ENCODE data around the gene MYO15A.

The MYO15A gene, protein sequence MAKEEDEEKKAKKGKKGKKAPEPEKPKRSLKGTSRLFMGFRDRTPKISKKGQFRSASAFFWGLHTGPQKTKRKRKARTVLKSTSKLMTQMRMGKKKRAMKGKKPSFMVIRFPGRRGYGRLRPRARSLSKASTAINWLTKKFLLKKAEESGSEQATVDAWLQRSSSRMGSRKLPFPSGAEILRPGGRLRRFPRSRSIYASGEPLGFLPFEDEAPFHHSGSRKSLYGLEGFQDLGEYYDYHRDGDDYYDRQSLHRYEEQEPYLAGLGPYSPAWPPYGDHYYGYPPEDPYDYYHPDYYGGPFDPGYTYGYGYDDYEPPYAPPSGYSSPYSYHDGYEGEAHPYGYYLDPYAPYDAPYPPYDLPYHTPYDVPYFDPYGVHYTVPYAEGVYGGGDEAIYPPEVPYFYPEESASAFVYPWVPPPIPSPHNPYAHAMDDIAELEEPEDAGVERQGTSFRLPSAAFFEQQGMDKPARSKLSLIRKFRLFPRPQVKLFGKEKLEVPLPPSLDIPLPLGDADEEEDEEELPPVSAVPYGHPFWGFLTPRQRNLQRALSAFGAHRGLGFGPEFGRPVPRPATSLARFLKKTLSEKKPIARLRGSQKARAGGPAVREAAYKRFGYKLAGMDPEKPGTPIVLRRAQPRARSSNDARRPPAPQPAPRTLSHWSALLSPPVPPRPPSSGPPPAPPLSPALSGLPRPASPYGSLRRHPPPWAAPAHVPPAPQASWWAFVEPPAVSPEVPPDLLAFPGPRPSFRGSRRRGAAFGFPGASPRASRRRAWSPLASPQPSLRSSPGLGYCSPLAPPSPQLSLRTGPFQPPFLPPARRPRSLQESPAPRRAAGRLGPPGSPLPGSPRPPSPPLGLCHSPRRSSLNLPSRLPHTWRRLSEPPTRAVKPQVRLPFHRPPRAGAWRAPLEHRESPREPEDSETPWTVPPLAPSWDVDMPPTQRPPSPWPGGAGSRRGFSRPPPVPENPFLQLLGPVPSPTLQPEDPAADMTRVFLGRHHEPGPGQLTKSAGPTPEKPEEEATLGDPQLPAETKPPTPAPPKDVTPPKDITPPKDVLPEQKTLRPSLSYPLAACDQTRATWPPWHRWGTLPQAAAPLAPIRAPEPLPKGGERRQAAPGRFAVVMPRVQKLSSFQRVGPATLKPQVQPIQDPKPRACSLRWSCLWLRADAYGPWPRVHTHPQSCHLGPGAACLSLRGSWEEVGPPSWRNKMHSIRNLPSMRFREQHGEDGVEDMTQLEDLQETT (N-terminal part only)

DNA sequence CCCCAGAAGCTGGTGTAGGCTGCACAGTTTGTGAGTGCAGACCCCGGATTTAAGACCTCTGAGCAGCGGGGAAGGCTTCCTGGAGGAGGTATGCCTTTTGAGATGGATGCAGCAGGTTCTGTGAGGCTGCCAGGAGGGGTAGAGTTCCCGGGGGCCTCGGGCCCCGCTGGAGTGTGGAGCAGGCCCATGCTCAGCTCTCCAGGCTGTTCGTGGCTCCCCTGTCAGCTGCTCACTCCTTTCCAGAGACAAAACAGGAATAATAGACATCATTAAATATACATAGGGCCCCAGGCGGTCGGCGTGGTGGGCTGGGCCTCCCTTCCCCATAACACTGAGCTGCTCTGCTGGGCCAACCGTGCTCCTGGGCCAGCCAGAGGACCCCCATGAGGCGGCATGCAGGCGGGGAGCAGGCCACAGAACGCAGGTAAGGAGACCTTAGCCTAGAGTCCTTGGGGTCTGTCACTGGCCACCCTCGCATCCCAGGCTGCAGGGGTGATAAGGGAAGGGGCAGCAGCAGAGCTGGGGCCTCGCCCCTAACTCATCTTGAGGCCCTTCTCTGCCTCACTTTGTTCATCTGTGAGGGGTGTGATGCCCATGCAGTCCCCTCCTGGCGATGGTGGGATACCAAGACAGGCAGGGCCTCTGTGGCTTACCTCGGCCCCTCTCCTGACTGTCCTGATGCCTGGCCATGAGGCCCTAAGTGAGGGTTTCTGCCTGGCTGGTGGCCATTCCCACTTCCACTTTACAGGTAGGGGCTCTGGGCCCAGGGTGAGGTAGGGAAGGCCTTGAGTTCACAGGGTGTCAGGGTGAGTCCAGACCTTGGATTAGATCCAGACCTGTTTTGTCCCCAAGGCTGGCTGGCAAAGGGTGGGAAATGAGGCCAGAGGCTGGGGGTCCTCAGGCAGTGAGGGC, at the start of gene MYO15A:
TSS of gene MYO15A (plus strand) at position 356 of the 912 bp plus-strand sequence. CDS start 10,045 bp downstream, outside the sequence.
- DNase-seq: peak; percentile 70

DNA sequence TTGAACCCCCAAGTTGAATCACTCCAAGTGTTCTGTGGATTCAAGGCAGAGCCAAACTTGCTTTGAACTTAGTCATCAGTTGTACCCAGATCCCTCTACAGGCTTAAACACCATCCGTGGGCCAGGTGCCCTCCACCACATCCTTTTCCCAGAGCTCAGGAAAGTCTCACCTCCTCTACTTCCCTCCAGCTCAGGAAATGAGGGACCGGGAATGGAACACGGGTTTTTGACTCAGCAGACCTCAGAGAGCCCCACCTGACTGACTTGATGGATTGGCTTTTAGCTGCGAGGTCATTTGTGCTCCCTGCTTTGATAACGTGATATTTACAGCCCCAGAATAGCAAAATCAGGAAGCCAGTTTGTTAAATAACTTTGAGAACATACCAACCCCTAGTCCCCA, 49.3 kb upstream of the MYO15A start:
- DNase-seq: no peak

DNA sequence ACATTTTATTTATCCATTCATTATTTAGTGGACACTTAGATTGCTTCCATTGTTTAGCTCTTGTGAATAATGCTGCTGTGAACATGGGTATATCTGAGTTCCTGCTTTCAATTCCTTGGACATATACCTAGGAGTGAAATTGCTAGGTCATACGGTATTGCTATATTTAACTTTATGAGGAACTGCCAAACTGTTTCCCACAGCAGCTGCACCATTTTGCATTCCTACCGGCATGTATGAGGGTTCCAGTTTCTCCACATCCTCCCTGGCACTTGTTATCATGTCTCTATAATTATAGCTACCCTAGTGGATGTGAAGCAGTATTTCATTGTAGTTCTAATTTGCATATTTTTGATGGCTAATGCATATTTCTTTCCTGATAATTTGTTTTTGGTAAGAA, 44.5 kb upstream of the MYO15A start:
- DNase-seq: no peak

DNA sequence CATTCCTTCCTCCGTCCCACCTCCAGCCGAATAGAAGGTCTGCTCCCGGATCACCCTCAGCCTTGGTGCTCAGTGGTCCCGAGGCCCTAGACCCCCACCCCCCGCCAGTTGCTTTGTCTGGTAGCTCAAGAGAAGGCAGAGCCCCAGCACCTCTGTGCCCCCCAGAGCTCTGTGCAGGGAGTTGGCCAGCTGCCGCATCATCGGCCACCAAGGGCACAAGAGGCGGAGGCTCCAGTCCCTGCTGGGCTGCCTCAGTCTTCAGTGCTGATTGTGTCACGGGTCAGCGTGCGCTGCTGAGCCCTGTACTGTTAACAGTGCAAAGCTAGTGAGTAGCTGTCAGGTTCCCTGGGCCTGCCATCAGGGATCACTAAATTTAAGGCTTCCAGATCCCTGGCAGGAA, 43.0 kb upstream of the MYO15A start:
- no peak for DNase-seq

DNA sequence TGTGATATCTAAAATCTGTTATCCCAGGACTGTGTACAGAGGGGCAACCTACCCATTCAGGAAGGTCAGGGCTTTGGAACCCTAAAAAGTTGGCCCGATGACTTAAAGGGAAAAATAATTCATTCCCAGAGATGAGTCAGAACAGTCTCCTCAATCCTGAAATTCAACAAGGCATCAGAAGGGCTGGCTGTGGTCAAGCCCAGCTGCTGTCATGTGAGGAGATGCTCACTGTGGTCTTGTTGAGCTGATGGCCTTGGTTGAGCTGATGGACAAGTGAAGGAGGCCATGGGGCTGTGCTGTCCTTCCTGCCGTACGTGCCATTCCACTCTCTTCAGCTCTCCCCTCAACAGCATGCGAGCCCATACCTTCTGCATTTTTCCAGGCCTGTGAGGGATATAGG, 41.7 kb upstream of the MYO15A start:
- DNase-seq: no peak

DNA sequence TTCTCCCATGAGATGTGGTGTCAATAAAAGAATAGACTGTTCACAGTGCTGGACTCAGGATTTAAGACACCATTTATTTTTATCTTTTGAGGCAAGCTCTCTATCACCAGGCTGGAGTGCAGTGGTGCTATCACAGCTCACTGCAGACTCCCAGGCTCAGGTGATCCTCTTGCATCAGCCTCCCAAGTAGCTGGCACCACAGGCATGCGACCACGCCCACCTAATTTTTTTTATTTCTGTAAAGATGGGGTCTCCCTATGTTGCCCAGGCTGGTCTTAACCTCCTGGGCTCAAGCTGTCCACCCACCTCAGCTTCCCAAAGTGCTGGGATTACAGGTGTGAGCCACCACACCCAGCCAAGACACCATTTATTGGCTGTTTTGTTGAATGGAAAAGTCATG, 39.5 kb upstream of the MYO15A start:
- no peak for DNase-seq

DNA sequence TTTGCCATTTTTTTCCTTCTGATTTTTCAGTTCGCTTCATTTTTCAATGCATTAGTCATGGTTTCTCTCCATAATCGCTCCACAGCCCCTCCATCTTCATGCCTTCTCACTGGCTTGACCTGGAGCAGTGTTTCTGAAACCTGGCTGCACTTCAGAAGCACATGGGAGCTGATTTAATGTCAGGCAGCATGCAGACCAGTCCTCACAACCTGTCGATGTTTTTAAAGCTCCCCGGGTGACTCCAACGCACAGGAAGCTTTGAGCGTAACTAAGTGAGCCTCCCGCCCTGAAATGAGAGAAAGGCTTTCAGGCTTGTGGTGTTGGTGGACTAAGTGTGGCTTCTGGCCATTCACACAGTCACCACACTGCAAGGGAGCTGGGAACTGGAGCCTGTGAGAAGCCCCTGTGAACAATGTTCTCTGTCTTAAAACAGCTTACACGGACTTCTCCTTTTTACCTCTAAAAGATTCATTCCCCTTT, 37.7 kb upstream of the MYO15A start:
- peak; percentile 33 for DNase-seq

DNA sequence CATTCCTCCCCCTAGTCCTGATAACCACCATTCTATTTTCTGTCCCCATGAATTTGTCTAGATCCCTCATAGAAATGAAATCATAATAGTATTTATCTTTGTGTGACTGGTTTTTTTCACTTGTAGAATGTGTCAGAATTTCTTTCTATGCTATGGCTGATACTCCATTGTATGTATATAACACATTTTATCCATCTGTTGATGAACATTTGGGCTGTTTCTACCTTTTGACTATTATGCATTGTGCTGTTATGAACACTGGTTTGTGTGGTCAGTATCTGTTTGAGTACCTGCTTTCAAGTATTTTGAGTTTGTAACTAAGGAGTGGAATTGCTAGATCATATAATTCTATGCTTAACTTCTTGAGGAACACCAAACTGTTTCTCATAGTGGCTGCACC, 36.8 kb upstream of the MYO15A start:
- no peak for DNase-seq

DNA sequence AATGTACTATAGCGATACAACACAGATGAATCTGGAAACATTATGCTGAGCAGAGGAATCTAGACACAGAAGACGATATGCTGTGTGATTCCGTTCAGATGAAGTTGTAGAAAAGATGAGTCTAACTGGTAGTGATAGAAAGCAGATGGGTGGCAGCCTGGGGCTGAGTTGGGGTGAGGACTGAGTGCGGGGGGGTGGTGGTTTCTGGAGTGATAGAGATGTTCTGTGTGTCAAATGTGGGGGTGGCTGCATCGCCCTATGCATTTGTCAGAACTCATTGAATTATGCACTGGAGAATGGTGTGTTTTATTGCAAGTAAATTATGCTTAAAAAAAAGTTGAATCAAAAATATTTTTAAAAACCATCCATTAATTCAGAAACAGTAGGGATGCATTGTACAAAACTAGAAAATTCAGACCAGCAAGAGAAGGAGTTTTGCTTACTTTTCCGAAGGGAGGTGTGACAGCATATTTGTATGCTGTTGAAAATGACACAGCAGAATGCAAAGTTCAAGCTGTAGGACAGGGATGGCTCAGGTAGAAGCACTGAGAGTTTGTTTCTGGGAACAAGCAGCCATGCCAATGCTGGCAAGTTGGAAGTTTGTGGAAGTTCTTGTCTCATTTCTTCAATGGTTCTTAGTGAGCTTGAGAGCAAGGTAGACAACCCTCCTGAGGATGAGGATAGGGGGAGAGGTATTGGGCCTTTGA, 33.8 kb upstream of the MYO15A start:
- no peak for DNase-seq

DNA sequence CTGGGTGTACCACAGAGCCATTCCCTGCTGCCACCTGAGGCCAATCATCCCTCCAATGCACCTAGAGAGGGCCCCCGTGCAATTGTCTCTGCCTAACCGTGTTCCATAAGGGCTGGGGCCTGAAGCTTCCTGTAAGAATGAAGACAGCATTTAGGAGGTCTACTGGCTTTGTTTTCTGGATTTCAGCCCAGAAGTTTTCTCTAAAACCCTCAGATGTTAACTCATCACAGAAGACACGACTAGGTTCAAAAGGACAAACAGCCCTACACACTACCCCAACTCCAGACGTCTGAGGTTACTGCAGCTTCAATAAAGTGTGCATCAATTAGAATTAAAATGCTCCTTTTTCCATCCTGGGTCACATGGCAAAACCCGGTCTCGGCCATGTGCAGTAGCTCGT, 31.6 kb upstream of the MYO15A start:
- peak; percentile 17 for DNase-seq

DNA sequence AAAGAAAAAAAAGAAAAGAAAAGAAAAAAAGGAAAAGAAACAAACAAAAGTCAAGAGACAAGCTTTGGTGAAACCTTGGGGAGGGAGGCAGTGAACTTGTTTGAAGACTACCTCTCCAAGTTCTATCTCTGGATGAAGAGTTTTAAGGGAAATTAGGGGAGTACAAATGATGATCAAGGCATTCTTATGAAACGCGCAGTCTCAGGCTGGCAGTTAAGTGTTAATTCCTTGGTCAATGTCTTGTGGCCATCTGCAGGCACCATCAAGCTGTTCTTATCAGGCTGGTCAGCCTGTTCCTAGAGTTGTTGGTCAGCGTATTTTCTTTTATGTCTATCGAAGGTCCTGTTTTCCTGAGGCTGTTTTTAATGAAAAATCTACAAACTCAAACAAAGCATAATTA, 29.0 kb upstream of the MYO15A start:
- DNase-seq: no peak

DNA sequence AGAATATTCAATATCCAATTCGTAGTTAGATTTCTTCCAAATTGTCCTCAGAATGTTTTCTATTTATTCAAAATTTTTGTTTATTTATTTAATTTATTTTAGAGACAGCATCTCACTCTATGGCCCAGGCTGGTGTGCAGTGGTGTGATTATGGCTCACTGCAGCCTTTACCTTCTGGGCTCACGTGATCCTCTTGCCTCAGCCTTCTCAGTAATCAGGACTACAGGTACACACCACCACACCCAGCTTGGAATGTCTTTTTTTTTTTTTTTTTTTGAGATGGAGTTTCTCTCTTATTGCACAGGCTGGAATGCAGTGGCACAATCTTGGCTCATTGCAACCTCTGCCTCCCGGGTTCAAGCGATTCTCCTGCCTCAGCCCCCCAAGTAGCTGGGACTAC, 24.3 kb upstream of the MYO15A start:
- DNase-seq: no peak

DNA sequence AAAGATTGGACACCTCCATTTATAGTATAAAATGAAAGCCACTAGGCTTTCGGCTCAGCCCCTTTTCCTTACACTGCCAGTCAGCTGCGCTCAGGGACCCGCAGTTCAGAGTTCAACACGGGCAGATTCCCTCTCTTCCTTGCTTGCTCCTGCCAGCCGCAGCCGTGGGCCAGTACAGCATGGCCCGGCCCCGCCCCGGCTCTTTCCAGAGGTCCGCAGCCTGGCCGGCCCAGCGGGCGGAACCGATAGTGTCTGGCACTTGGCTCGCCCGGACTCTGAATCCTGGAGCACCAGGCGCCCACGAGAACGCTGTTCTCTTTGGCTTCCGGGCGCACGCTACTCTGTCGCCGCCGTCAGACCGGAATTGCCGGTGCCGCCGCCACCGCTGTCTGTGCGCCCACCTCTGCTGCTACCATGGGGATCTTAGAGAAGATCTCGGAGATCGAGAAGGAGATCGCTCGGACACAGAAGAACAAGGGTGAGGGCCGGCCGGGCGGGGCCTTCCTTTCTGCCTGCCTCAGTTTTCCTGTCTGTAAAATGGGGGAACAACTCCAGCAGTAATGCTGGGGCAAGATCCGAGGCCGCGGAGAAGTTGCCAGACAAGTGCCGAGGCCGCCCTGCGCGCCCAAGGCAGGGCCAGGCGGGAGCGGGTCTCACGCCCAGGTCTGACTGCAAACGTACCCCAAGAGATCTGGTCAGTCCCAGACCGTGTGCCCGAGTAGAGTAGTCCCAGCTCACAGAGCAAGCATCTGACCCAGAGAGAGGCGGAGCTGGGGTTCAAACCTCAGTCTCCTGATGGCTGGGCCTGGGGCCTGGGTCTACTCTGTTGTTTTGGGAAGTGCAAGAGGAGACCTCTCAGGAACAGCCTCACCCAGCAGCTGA, 20.7 kb upstream of the MYO15A start, which contains the start of gene DRG2:
TSS of gene DRG2 (plus strand) at position 339 of the 882 bp plus-strand sequence. CDS start at position 415, 76 bp downstream.
- DNase-seq: peak; percentile 97

DNA sequence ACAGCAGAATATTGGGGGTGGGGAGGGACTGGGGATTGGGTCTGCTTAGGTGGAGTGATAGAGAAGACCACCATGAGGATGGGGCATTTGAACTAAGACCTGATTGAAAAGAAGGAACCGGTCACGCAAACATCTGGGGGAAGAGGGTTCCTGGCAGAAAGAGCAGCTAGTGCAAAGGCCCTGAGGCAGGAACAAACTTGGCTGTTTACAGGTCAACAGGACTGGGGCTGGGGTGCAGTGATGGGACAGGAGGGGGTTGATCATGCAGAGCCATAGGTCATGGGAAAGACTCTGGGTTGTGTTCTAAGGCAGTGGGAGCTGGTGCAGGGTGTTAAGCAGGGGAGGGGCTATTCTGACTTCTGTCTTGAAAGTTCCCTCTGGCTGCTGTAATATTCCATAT, 18.9 kb upstream of the MYO15A start:
- no peak for DNase-seq

DNA sequence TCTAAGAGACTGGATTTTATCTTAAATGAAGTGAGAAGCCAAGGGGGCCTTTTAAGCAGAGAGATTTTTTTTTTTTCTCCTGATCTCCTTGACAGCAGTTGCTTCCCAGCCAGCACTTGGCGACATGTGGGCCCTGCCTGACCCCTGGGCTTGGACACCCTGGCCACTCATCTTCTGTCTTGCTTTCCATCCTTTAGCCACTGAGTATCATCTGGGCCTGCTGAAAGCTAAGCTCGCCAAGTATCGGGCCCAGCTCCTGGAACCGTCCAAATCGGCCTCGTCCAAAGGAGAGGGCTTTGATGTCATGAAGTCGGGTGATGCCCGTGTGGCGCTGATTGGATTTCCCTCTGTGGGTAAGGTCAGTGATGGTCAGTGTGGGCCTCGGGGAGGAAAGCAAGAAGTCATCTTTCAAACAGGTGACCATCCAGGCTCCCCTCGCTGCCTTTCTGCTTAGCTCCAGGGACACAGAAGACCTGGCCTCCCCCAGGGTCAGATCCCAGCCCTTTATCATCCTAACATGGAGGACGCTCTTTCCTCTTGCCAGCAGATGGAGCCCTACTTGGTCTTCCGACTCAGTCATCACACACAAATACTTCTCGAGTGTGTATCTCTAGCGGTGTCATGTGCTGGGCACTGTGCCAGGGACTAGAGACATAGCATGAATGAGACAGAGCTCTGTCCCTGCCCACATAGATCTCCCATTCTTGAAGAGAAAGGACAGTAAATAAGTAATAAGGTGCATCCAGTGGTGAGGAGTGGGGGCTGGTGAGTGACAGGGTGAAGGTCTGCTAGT, 14.7 kb upstream of the MYO15A start:
- no peak for DNase-seq

DNA sequence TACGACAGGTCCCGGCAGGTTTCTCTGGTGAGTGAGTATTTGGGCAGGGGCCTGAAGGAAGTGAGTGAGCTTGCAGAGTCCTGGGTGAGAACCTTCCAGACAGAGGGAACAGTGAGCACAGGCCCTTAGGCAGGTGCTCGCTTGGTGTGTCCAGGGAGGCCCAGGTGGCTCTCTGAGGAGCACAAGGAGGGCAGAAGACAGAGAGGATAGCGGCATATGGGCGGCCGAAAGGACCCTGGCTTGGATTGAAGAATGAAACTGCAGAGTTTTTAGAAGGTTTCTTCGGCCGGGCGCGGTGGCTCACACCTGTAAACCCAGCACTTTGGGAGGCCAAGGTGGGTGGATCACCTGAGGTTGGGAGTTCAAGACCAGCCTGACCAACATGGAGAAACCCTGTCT, 14.1 kb upstream of the MYO15A start:
- DNase-seq: no peak

DNA sequence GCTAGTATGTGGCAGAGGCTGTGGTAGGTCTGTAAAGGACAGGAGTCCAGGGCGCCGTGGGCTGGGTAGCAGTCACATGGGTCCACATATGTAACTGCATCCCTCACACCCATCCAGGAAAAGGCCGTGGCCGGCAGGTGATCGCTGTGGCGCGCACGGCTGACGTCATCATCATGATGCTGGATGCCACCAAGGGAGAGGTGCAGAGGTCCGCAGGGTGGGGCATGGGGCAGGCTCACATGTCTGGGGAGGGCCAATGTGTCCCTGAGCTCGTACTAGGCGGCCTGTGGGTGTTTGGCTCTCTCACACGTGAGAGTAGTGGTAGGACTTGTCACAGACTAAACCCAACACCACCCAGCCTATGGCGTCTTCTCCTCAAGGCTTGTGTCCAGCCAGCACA, 9.0 kb upstream of the MYO15A start:
- DNase-seq: no peak

DNA sequence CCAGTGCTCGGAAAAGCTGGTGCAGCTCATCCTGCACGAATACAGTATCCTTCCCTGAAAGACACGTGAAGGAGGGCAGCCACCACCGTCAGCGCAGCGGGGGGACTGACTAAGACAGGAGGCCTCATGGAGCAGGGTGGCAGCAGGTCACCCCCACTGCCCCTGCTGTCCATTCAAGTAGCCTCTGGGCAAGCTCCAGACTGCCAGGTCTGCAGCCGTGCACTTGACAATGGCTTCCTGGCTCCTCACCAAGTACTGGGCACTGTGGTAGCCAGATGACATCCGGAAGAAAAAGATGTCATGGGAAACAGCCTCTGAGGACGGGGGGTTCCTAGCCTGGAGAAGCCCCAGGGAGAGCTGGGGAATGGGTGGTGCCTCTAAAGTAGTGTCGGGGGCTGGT, 7.9 kb upstream of the MYO15A start:
- DNase-seq: no peak

DNA sequence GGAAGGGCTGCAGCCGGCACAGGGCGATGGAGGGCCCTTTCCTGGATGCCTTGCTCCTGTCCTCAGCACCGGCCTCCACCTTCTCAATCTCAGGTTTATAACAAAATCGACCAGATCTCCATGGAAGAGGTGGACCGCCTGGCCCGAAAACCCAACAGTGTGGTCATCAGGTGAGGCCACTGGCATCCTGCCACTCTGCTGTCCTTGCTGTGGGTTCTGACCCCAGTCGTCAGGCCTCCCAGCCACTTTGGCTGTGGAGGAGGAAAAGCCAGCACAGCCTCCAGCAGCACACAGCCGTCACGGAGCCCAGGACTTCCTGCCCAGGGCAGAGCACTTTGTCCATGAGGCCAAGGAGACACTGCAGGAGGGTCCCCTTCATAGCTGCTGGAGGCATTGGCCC, 6.7 kb upstream of the MYO15A start:
- no peak for DNase-seq
